HepG2 (cell line): Measurements from ENCODE around the gene SERINC2. TPM values are rescaled to one million over a fixed set of nuclear protein-coding genes. Genes with fewer than 3 reads are reported as not detected.
A peak's percentile ranks its signal among the peaks of the same experiment; 100 is the strongest.

Experiments used
- CENPBD1 ChIP-seq: sonication (generic); formaldehyde crosslinking; IDR thresholded peaks from 2 replicates; pipeline ENCODE4 v1.8.0; 2022; ENCODE audit warnings: missing genetic modification reagents, low read depth, mild to moderate bottlenecking, borderline replicate concordance
- FOSL2 ChIP-seq: sonication (generic); formaldehyde crosslinking; IDR thresholded peaks from 2 replicates; pipeline ENCODE4 v1.4.0; 2020; ENCODE audit warnings: missing genetic modification reagents
- GATAD1 ChIP-seq: IDR thresholded peaks from 2 replicates; pipeline ENCODE4 v1.6.1; 2016; ENCODE audit warnings: missing genetic modification reagents, missing compliant biosample characterization
- GTF3A ChIP-seq: sonication (generic); formaldehyde crosslinking; conservative IDR thresholded peaks from 2 replicates; pipeline ENCODE4 v1.4.0; 2020; ENCODE audit warnings: mild to moderate bottlenecking, missing genetic modification reagents
- SOX5 ChIP-seq: IDR thresholded peaks from 2 replicates; pipeline ENCODE4 v1.6.1; 2016; ENCODE audit warnings: borderline replicate concordance
- STAG1 ChIP-seq: sonication (generic); formaldehyde crosslinking; IDR thresholded peaks from 2 replicates; pipeline ENCODE4 v1.4.0; 2020; ENCODE audit warnings: missing genetic modification reagents
- ZBTB33 ChIP-seq: sonication (generic); formaldehyde crosslinking; IDR thresholded peaks from 2 replicates; pipeline ENCODE4 v1.4.0; 2020; ENCODE audit warnings: missing genetic modification reagents
- ZBTB34 ChIP-seq: sonication (generic); formaldehyde crosslinking; IDR thresholded peaks from 2 replicates; pipeline ENCODE4 v1.8.0; 2022; ENCODE audit warnings: mild to moderate bottlenecking, missing genetic modification reagents
- ZBTB42 ChIP-seq: sonication (generic); formaldehyde crosslinking; IDR thresholded peaks from 2 replicates; pipeline ENCODE4 v1.5.0; 2020; ENCODE audit warnings: mild to moderate bottlenecking, missing genetic modification reagents
- ZNF138 ChIP-seq: sonication (generic); formaldehyde crosslinking; IDR thresholded peaks from 2 replicates; pipeline ENCODE4 v1.5.0; 2020; ENCODE audit warnings: mild to moderate bottlenecking, low read depth, missing genetic modification reagents
- ZNF234 ChIP-seq: sonication (generic); formaldehyde crosslinking; conservative IDR thresholded peaks from 2 replicates; pipeline ENCODE4 v1.5.1; 2020; ENCODE audit warnings: mild to moderate bottlenecking, missing genetic modification reagents
- ZNF484 ChIP-seq: sonication (generic); formaldehyde crosslinking; IDR thresholded peaks from 2 replicates; pipeline ENCODE4 v1.5.1; 2020; ENCODE audit warnings: mild to moderate bottlenecking, low read depth, missing genetic modification reagents, borderline replicate concordance
- ZNF589 ChIP-seq: sonication (generic); formaldehyde crosslinking; conservative IDR thresholded peaks from 2 replicates; pipeline ENCODE4 v1.8.0; 2022; ENCODE audit warnings: mild to moderate bottlenecking, moderate library complexity, missing genetic modification reagents
- ZNF609 ChIP-seq: sonication (generic); formaldehyde crosslinking; IDR thresholded peaks from 2 replicates; pipeline ENCODE4 v1.4.0; 2020; ENCODE audit warnings: mild to moderate bottlenecking, missing genetic modification reagents, borderline replicate concordance
- polyA plus RNA-seq, 8 experiments: library from polyadenylated mRNA; depleted of rRNA in 3 of 8; stranded (reverse) in 7 of 8; unstranded in 1 of 8; fragments of >200 nt; fragmentation: Illumina TruSeq in 4 of 8; extraction: Trizol in 4 of 8; gene quantifications; 2 replicates each; pipeline versions ENCODE4 v1.2.1 to v1.2.3, GENCODE V29; 2011 to 2016; ENCODE audit warnings: low read depth in 4 of 8, missing spikeins in 1 of 8, mixed read lengths in 1 of 8; ENCODE audit not compliant: insufficient read depth in 1 of 8
- total RNA-seq, 5 experiments: library from RNA; depleted of rRNA; stranded (reverse); fragments of >200 nt; fragmentation: Illumina TruSeq; extraction: Trizol; gene quantifications; 2 replicates each; pipeline ENCODE4 v1.2.3, GENCODE V29; 2016; ENCODE audit warnings: low read depth in 1 of 5
- TF ChIP-seq, protein P1 (sequence below): sonication (generic); formaldehyde crosslinking; IDR thresholded peaks from 2 replicates; pipeline ENCODE4 v1.5.0; 2020; ENCODE audit warnings: missing genetic modification reagents

SERINC2 gene
- total and polyA plus RNA-seq, 2 of the 13 experiments (the other 11 are each of a cell fraction or from before 2014, with no cell fraction given): 4.8 to 126 TPM

DNA sequence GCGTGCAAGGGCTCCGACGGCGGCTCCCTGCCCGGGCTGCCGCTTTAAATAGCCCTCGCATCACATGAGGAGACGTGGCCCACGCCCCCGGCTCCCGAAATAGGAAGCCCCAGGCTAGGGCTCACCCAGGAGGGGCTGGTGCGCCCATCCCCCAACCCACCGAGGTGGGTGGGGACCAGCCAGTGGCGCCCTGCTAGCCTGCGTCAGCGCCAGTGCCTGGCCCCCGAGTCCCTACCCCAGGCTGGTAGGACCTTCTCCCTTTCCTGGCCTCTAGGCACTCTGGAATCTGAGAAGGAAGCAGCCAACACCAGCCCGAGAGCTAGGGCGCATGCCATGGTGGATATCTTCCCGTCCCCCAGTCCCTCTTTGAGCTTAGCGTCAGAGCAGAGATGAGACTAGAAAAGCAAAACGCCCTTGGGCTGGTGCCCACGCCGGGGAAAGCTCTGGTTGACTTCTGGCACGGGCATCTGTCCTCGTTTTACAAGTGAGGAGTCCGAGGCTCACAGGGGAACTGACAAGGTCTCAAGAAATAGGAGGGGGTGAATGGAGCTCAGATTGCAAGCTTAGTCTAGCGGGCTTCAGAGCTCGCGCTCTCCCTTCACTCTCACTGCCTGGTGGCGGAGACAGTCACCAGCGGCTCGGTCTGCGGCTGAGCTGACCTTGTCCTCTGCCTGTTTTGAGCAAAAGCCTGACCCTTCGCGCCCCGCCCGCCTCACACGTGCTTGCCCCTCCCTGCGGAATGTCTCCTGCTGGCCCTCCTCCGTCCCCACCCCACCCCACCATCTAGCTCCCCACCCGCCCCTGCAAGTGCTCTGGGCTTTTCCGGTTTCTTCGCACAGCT, 39.7 kb upstream of the SERINC2 start, which contains the start of gene FABP3 (continued):
- TF ChIP-seq ZBTB33 (CRISPR knock-in tag): no peak
- no peak for TF ChIP-seq ZNF138 (CRISPR knock-in tag)
- TF ChIP-seq ZNF484 (CRISPR knock-in tag): no peak
- TF ChIP-seq CENPBD1: no peak
- peak; percentile 52; the same call in 1 of the 2 replicates for TF ChIP-seq SOX5 (CRISPR knock-in tag)
- TF ChIP-seq ZBTB34 (CRISPR knock-in tag): no peak
- TF ChIP-seq ZBTB42 (CRISPR knock-in tag): no peak
- no peak for TF ChIP-seq ZNF234 (CRISPR knock-in tag)
- no peak for TF ChIP-seq GTF3A (CRISPR knock-in tag)
- no peak for TF ChIP-seq STAG1 (CRISPR knock-in tag)
- no peak for TF ChIP-seq ZNF589 (CRISPR knock-in tag)
- peak; percentile 40; the same call in 1 of the 2 replicates for TF ChIP-seq ZNF609 (CRISPR knock-in tag)
- no peak for TF ChIP-seq FOSL2 (CRISPR knock-in tag)
- no peak for TF ChIP-seq GATAD1
- TF ChIP-seq, protein P1, sequence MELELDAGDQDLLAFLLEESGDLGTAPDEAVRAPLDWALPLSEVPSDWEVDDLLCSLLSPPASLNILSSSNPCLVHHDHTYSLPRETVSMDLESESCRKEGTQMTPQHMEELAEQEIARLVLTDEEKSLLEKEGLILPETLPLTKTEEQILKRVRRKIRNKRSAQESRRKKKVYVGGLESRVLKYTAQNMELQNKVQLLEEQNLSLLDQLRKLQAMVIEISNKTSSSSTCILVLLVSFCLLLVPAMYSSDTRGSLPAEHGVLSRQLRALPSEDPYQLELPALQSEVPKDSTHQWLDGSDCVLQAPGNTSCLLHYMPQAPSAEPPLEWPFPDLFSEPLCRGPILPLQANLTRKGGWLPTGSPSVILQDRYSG (CRISPR knock-in tag): no peak
